ENCODE measurements around the gene GMCL1.

DNA sequence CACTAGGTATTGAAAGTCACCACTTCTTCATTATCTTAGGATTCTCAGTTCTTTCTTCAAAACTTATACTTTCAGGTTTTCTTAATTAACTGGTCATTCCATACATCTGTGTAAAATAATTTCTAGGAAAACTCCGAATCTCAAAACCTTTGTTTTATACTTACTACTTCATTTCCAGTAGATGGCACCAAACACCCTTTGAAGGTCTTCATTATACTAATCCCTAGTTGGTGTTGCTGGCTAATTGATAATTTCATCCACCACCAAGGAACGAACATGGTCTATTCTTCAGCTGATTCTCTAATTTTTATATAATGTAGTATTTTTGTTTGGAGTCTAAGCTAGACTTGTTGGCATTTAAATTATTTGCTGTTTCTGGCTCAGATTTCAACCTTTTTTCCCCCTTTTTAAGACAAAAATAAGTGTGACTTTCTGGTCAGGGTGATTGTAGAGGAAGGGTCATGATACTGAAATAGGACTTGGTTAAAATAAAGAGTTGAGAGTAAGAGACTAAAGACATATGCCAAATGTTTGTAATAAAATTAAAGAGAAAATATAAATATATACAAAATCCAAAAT lies 82.6 kb downstream of the GMCL1 start:
- TF ChIP-seq CTCF (IDR thresholded peaks at IDR 0.05; ENCODE audit: low read length) (peak; percentile 67), EZH2 (optimal IDR thresholded peaks at IDR 0.05; ENCODE audit: low read depth, low read length) (no peak)

Data from MM.1S (cell line).